HepG2 (cell line): ENCODE data around the gene ANGPTL2. TPM values are rescaled to one million over a fixed set of nuclear protein-coding genes. Genes with fewer than 3 reads are reported as not detected.

Source experiments
- AGO2 ChIP-seq: fragments of 200-400 bp; formaldehyde crosslinking; optimal IDR thresholded peaks from 2 replicates; pipeline ENCODE3; 2017; ENCODE audit warnings: mild to moderate bottlenecking, low read depth, low read length, moderate library complexity
- ATF2 ChIP-seq: sonication (generic); formaldehyde crosslinking; IDR thresholded peaks from 2 replicates; pipeline ENCODE4 v1.4.0; 2020; ENCODE audit warnings: missing genetic modification reagents
- CSRNP1 ChIP-seq: sonication (generic); formaldehyde crosslinking; IDR thresholded peaks from 2 replicates; pipeline ENCODE4 v1.8.1; 2023; ENCODE audit warnings: mild to moderate bottlenecking, missing genetic modification reagents
- DNMT3B ChIP-seq: conservative IDR thresholded peaks from 2 replicates; pipeline ENCODE4 v1.6.1; 2016; ENCODE audit warnings: missing biosample characterization, control low read depth
- HOXA7 ChIP-seq: sonication (generic); formaldehyde crosslinking; IDR thresholded peaks from 2 replicates; pipeline ENCODE4 v1.8.1; 2022; ENCODE audit warnings: mild to moderate bottlenecking, missing genetic modification reagents, moderate library complexity
- MAFG ChIP-seq: sonication (generic); formaldehyde crosslinking; IDR thresholded peaks from 2 replicates; pipeline ENCODE4 v1.5.1; 2020; ENCODE audit warnings: mild to moderate bottlenecking, missing genetic modification reagents
- NFRKB ChIP-seq: fragments of 450-650 bp; IDR thresholded peaks from 2 replicates; pipeline ENCODE4 v1.6.1; 2017
- NR2F1 ChIP-seq, 2 experiments: fragments of 450-650 bp in 1 of 2; formaldehyde crosslinking in 1 of 2; IDR thresholded peaks; 2 replicates each; pipeline versions ENCODE4 v1.5.0 to v1.6.1; 2016 to 2020; ENCODE audit warnings: mild to moderate bottlenecking in 1 of 2, missing compliant biosample characterization in 1 of 2, missing genetic modification reagents in 1 of 2, moderate library complexity in 1 of 2
- PRMT3 ChIP-seq: sonication (generic); formaldehyde crosslinking; IDR thresholded peaks from 2 replicates; pipeline ENCODE4 v1.8.1; 2022; ENCODE audit warnings: low read depth, mild to moderate bottlenecking, moderate library complexity, missing genetic modification reagents, borderline replicate concordance
- SETDB1 ChIP-seq: sonication (generic); formaldehyde crosslinking; IDR thresholded peaks from 2 replicates; pipeline ENCODE4 v1.5.1; 2020; ENCODE audit warnings: missing genetic modification reagents, mild to moderate bottlenecking, borderline replicate concordance
- SSRP1 ChIP-seq: IDR thresholded peaks from 2 replicates; pipeline ENCODE4 v1.6.1; 2016; ENCODE audit warnings: control low read depth
- ZBTB7A ChIP-seq: sonication (generic); formaldehyde crosslinking; IDR thresholded peaks from 2 replicates; pipeline ENCODE4 v1.8.0; 2022; ENCODE audit warnings: mild to moderate bottlenecking, missing genetic modification reagents
- ZFP90 ChIP-seq: sonication (generic); formaldehyde crosslinking; IDR thresholded peaks from 2 replicates; pipeline ENCODE4 v1.8.0; 2022; ENCODE audit warnings: missing genetic modification reagents, mild to moderate bottlenecking, inconsistent platforms, borderline replicate concordance
- ZNF124 ChIP-seq: sonication (generic); formaldehyde crosslinking; IDR thresholded peaks from 2 replicates; pipeline ENCODE4 v1.4.0; 2020; ENCODE audit warnings: missing genetic modification reagents
- ZNF256 ChIP-seq: sonication (generic); formaldehyde crosslinking; conservative IDR thresholded peaks from 2 replicates; pipeline ENCODE4 v1.4.0; 2020; ENCODE audit warnings: missing genetic modification reagents
- ZNF766 ChIP-seq: sonication (generic); formaldehyde crosslinking; IDR thresholded peaks from 2 replicates; pipeline ENCODE4 v1.5.0; 2020; ENCODE audit warnings: missing genetic modification reagents, borderline replicate concordance
- ZSCAN29 ChIP-seq: sonication (generic); formaldehyde crosslinking; conservative IDR thresholded peaks from 2 replicates; pipeline ENCODE4 v1.4.0; 2020; ENCODE audit warnings: mild to moderate bottlenecking, missing genetic modification reagents
- polyA plus RNA-seq, 8 experiments: library from polyadenylated mRNA; depleted of rRNA in 3 of 8; stranded (reverse) in 7 of 8; unstranded in 1 of 8; fragments of >200 nt; fragmentation: Illumina TruSeq in 4 of 8; extraction: Trizol in 4 of 8; gene quantifications; 2 replicates each; pipeline versions ENCODE4 v1.2.1 to v1.2.3, GENCODE V29; 2011 to 2016; ENCODE audit warnings: low read depth in 4 of 8, missing spikeins in 1 of 8, mixed read lengths in 1 of 8; ENCODE audit not compliant: insufficient read depth in 1 of 8
- total RNA-seq, 5 experiments: library from RNA; depleted of rRNA; stranded (reverse); fragments of >200 nt; fragmentation: Illumina TruSeq; extraction: Trizol; gene quantifications; 2 replicates each; pipeline ENCODE4 v1.2.3, GENCODE V29; 2016; ENCODE audit warnings: low read depth in 1 of 5
- TF ChIP-seq, protein P1 (sequence below): IDR thresholded peaks from 2 replicates; pipeline ENCODE4 v1.6.1; 2016; ENCODE audit warnings: low read depth, missing genetic modification reagents, missing compliant biosample characterization

The ANGPTL2 gene
- total and polyA plus RNA-seq, 2 of the 13 experiments (the other 11 are each of a cell fraction or from before 2014, with no cell fraction given): 0.91 to 21.0 TPM

DNA sequence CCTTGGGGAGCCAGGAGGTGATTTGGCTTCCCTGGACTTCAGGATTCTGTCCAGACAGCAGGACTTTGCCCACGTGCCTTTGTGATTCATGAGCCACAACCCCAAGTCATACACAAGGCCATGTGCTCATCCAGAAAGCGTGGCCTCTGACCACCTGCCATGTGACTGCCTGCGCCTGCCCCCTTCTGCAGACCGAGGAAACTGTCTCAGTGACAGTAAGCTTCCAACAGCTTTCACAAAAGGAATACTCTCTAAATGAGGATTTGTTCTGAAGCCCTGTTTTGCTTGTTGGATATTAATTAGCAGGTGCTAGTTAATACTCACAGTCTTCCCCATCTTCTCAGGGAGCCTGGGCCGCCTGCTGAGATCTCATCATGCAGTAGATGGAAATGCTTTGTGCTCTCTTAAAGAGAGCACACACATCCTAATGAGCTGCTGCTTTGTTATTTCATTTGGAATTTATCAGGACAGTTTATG is 36.9 kb upstream of the ANGPTL2 start (continued):
- peak; percentile 75; the same call in 1 of the 2 replicates for TF ChIP-seq SETDB1
- TF ChIP-seq ZSCAN29 (CRISPR knock-in tag): no peak
- peak; percentile 79; the same call in 1 of the 2 replicates for TF ChIP-seq PRMT3 (CRISPR knock-in tag)
- TF ChIP-seq ZNF256 (CRISPR knock-in tag): peak; percentile 97
- peak; percentile 99 for TF ChIP-seq DNMT3B (CRISPR knock-in tag)
- TF ChIP-seq ZFP90 (CRISPR knock-in tag): peak; percentile 72; the same call in 1 of the 2 replicates
- 0 out of 2 replicates have a peak, but pooled peaks have one; percentile 71 for TF ChIP-seq HOXA7 (CRISPR knock-in tag)
- TF ChIP-seq, protein P1, sequence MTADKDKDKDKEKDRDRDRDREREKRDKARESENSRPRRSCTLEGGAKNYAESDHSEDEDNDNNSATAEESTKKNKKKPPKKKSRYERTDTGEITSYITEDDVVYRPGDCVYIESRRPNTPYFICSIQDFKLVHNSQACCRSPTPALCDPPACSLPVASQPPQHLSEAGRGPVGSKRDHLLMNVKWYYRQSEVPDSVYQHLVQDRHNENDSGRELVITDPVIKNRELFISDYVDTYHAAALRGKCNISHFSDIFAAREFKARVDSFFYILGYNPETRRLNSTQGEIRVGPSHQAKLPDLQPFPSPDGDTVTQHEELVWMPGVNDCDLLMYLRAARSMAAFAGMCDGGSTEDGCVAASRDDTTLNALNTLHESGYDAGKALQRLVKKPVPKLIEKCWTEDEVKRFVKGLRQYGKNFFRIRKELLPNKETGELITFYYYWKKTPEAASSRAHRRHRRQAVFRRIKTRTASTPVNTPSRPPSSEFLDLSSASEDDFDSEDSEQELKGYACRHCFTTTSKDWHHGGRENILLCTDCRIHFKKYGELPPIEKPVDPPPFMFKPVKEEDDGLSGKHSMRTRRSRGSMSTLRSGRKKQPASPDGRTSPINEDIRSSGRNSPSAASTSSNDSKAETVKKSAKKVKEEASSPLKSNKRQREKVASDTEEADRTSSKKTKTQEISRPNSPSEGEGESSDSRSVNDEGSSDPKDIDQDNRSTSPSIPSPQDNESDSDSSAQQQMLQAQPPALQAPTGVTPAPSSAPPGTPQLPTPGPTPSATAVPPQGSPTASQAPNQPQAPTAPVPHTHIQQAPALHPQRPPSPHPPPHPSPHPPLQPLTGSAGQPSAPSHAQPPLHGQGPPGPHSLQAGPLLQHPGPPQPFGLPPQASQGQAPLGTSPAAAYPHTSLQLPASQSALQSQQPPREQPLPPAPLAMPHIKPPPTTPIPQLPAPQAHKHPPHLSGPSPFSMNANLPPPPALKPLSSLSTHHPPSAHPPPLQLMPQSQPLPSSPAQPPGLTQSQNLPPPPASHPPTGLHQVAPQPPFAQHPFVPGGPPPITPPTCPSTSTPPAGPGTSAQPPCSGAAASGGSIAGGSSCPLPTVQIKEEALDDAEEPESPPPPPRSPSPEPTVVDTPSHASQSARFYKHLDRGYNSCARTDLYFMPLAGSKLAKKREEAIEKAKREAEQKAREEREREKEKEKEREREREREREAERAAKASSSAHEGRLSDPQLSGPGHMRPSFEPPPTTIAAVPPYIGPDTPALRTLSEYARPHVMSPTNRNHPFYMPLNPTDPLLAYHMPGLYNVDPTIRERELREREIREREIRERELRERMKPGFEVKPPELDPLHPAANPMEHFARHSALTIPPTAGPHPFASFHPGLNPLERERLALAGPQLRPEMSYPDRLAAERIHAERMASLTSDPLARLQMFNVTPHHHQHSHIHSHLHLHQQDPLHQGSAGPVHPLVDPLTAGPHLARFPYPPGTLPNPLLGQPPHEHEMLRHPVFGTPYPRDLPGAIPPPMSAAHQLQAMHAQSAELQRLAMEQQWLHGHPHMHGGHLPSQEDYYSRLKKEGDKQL (CRISPR knock-in tag): 0 out of 2 replicates have a peak, but pooled peaks have one; percentile 28
- peak; percentile 94 for TF ChIP-seq ZNF124 (CRISPR knock-in tag)
- TF ChIP-seq CSRNP1 (CRISPR knock-in tag): peak; percentile 83; the same call in 1 of the 2 replicates
- peak; percentile 93 for TF ChIP-seq ZBTB7A (CRISPR knock-in tag)
- no peak for TF ChIP-seq AGO2
- no peak for TF ChIP-seq MAFG (CRISPR knock-in tag)
- peak; percentile 33 to 46; a peak in 2 of 4 replicates for TF ChIP-seq NR2F1 (CRISPR knock-in tag; IDR thresholded peaks at IDR 0.05)
- no peak for TF ChIP-seq NFRKB
- no peak for TF ChIP-seq SSRP1 (CRISPR knock-in tag)
- TF ChIP-seq ZNF766 (CRISPR knock-in tag): peak; percentile 99
- TF ChIP-seq ATF2 (CRISPR knock-in tag): peak; percentile 83; the same call in 1 of the 2 replicates
